DMS53 treated with DMSO at 0.1 percent for 48 hours (cell line): Measurements from ENCODE around the gene DHX29.

Source experiments
- DNase-seq: peaks from one replicate; lab custom pipeline; 2025; ENCODE audit not compliant: unreplicated experiment; lab: John Stamatoyannopoulos, UW

Gene DHX29

GRCh38 chr5:55218967-55219366 lies 88.5 kb downstream of the DHX29 start:
- DNase-seq: peak; percentile 98

GRCh38 chr5:55211184-55211874 lies 96.2 kb downstream of the DHX29 start:
- peak; percentile 57 for DNase-seq
